ENCODE results near the gene SNCB.

SNCB gene

DNA sequence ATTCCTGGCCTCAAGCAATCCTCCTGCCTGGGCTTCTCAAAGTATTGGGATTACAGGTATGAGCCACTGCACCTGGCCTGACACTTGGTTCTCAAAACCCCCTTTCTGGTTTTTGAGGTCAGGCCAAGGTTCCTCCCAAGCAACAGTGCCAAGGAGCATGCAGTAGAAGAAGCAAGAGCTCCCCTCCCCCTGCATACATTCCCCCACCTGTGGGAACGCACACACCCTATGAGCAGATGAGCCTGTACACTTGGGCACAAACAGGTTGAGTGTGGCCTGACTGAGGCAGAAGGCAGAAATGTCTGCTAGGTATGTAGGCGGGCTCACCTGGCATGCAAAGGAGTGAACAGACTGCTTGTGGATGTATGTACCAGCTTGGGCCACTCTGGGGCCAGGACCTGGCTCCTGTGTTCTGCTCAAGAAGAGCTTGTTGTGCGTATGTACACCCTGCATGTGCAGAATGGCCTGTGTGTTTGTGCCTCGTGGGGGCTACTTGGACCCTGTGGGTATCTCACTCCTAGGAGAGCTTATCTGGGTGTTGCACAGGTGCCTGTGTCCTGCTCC lies 22.1 kb downstream of the SNCB start:
- TF ChIP-seq, protein P1, sequence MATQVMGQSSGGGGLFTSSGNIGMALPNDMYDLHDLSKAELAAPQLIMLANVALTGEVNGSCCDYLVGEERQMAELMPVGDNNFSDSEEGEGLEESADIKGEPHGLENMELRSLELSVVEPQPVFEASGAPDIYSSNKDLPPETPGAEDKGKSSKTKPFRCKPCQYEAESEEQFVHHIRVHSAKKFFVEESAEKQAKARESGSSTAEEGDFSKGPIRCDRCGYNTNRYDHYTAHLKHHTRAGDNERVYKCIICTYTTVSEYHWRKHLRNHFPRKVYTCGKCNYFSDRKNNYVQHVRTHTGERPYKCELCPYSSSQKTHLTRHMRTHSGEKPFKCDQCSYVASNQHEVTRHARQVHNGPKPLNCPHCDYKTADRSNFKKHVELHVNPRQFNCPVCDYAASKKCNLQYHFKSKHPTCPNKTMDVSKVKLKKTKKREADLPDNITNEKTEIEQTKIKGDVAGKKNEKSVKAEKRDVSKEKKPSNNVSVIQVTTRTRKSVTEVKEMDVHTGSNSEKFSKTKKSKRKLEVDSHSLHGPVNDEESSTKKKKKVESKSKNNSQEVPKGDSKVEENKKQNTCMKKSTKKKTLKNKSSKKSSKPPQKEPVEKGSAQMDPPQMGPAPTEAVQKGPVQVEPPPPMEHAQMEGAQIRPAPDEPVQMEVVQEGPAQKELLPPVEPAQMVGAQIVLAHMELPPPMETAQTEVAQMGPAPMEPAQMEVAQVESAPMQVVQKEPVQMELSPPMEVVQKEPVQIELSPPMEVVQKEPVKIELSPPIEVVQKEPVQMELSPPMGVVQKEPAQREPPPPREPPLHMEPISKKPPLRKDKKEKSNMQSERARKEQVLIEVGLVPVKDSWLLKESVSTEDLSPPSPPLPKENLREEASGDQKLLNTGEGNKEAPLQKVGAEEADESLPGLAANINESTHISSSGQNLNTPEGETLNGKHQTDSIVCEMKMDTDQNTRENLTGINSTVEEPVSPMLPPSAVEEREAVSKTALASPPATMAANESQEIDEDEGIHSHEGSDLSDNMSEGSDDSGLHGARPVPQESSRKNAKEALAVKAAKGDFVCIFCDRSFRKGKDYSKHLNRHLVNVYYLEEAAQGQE (IDR thresholded peaks at IDR 0.05; ENCODE audit: insufficient read depth in 1 of 2, low read depth in 2 of 2, low read length in 2 of 2): no peak
- no peak for TF ChIP-seq TAF1 (IDR thresholded peaks at IDR 0.05; ENCODE audit: borderline replicate concordance, insufficient read depth, low read length)
- TF ChIP-seq FOXP2 (optimal IDR thresholded peaks at IDR 0.05; ENCODE audit: borderline replicate concordance, extremely low read depth, extremely low read length, insufficient read depth): no peak
- TF ChIP-seq SIN3A (IDR thresholded peaks at IDR 0.05; ENCODE audit: borderline replicate concordance, insufficient read depth, low read length): no peak
- no peak for TF ChIP-seq POLR2AphosphoS5 (IDR thresholded peaks at IDR 0.05; ENCODE audit: low read depth, low read length)

DNA sequence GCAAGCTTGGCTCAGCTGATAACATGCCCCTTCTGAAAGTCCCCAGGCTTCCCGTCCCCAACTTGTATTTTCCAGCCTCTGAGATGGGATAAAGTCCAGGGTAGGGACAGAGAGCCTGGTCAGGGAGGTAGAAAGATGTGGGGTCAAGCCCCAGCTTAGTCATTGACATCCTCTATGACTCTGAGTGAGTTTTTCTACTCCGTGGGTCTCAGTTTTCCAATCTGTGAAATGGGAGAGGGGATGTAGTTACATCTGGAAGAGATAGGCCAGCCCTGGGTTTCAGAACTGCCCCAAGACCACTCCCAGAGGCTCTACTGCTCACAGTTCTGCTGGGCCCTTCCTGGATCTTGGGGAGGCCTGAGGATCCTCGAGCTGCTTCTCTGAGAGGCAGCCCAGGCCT lies 23.5 kb downstream of the SNCB start:
- TF ChIP-seq TAF1 (IDR thresholded peaks at IDR 0.05; ENCODE audit: borderline replicate concordance, insufficient read depth, low read length) (no peak), FOXP2 (optimal IDR thresholded peaks at IDR 0.05; ENCODE audit: borderline replicate concordance, extremely low read depth, extremely low read length, insufficient read depth) (no peak), SIN3A (IDR thresholded peaks at IDR 0.05; ENCODE audit: borderline replicate concordance, insufficient read depth, low read length) (no peak), POLR2AphosphoS5 (IDR thresholded peaks at IDR 0.05; ENCODE audit: low read depth, low read length) (no peak)
- TF ChIP-seq, protein P1 (IDR thresholded peaks at IDR 0.05; ENCODE audit: insufficient read depth in 1 of 2, low read depth in 2 of 2, low read length in 2 of 2): no peak

DNA sequence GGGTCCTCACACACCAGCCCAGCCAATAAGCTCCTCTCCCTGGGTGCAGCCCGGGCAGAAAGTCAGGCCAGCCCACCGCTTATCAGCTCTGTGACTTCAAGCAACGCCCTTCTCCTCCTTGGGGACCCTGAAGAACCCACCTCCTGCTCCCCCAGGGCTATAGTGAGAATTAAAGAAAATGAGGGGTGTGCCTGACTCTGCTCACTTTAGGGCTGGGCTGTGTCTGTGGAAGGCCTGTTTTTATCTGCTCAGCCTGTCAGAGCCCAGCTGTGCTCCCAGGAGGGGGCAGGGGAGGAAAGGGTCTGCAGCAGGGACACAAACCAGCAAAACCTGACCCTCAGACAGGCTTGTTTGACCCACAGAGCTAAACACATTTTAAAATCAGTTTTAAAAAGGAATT lies 24.3 kb downstream of the SNCB start:
- TF ChIP-seq POLR2AphosphoS5 (IDR thresholded peaks at IDR 0.05; ENCODE audit: low read depth, low read length): no peak

DNA sequence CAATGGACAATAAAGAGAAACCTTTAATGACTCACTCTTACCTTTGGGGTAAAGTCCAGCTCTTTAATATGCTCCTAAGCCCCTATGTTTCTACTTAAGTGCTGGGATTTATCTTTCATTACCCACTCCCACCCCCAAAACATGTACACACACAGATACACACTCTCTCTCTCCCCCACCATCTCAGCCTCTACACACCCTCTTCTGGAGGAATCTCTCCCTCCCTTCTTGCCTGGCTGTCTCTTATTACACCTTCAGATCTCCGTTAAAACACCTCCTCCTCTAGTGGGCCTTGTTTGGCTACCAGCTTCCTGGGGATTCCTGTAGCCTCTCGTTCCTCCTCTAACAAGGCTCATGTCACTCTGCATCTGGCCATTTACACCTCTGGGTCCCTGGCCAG lies 27.2 kb downstream of the SNCB start:
- no peak for TF ChIP-seq SIN3A (IDR thresholded peaks at IDR 0.05; ENCODE audit: borderline replicate concordance, insufficient read depth, low read length)
- no peak for TF ChIP-seq TAF1 (IDR thresholded peaks at IDR 0.05; ENCODE audit: borderline replicate concordance, insufficient read depth, low read length)
- TF ChIP-seq FOXP2 (optimal IDR thresholded peaks at IDR 0.05; ENCODE audit: borderline replicate concordance, extremely low read depth, extremely low read length, insufficient read depth): no peak
- TF ChIP-seq POLR2AphosphoS5 (IDR thresholded peaks at IDR 0.05; ENCODE audit: low read depth, low read length): no peak
- TF ChIP-seq, protein P1 (IDR thresholded peaks at IDR 0.05; ENCODE audit: insufficient read depth in 1 of 2, low read depth in 2 of 2, low read length in 2 of 2): no peak

DNA sequence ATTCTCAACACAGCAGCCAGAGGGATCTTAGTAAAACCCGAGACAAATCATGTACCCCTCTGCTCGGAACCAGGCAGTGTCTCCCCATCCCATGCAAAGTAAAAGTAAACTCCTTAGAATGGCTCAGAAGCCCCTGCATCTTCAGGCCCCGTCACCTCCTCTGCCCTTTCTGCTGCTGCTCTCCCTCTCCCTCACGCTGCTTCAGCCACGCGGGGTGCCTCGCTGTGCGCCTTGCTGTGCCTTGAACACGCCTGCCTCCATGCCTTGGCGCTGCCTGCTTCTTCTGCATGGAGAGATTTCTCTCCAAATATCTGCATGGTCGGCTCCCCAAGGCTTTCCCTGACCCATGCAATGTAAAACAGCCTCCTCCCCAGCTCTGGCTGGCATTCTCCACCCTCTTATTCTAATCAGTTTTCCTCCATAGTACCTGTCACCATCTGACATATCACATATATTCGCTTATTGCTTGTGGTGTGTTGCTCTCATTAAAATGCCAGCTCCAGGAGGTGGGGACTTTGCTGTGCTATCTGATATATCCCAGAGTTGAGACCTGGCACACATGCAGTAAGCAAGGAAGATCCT lies 28.3 kb downstream of the SNCB start:
- TF ChIP-seq SIN3A (IDR thresholded peaks at IDR 0.05; ENCODE audit: borderline replicate concordance, insufficient read depth, low read length) (no peak), POLR2AphosphoS5 (IDR thresholded peaks at IDR 0.05; ENCODE audit: low read depth, low read length) (no peak), TAF1 (IDR thresholded peaks at IDR 0.05; ENCODE audit: borderline replicate concordance, insufficient read depth, low read length) (no peak), FOXP2 (optimal IDR thresholded peaks at IDR 0.05; ENCODE audit: borderline replicate concordance, extremely low read depth, extremely low read length, insufficient read depth) (no peak)
- TF ChIP-seq, protein P1 (IDR thresholded peaks at IDR 0.05; ENCODE audit: insufficient read depth in 1 of 2, low read depth in 2 of 2, low read length in 2 of 2): no peak

Data from PFSK-1 (cell line).